HG03060 (cell line): ENCODE measurements around the gene SUMO3.
"Not testable (repeated sequence)": the region's sequence is repeated elsewhere in the genome, so short reads cannot be mapped to it uniquely, and the experiment has no call there.

Source experiments
- ATAC-seq: cut with Tn5 transposase; IDR thresholded peaks from one replicate; pipeline ENCODE4 v1.9.1; 2021; ENCODE audit warnings: low read depth, moderate number of reproducible peaks; ENCODE audit not compliant: unreplicated experiment

SUMO3 gene

DNA sequence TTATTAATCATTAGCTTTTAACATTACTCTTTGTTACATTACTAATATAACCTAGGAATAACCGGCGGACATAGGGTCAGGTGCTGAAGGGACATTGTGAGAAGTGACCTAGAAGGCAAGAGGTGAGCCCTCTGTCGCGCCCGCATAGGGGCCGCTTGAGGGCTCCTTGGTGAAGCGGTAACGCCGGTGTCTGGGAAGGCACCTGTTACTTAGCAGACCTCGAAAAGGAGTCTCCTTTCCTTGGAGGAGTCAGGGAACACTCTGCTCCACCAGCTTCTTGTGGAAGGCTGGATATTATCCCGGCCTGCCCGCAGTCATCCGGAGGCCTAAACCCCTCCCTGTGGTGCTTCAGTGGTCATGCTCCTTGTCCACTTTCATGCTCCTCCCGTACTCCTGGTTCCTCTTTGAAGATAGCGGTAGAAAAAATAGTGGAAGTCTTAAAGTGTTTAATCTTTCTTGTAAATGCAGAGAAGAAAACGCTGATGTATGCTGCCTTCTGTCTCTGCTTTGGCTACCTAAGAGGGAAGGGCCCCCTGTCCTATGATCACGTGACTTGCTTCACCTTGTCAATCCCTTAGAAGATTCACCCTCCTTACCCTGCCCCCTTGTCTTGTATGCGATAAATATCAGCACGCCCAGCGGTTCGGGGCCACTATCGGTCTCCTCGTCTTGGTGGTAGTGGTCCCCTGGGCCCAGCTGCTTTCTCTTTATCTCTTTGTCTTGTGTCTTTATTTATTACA lies 14.8 kb upstream of the SUMO3 start:
- ATAC-seq = not testable (repeated sequence)

DNA sequence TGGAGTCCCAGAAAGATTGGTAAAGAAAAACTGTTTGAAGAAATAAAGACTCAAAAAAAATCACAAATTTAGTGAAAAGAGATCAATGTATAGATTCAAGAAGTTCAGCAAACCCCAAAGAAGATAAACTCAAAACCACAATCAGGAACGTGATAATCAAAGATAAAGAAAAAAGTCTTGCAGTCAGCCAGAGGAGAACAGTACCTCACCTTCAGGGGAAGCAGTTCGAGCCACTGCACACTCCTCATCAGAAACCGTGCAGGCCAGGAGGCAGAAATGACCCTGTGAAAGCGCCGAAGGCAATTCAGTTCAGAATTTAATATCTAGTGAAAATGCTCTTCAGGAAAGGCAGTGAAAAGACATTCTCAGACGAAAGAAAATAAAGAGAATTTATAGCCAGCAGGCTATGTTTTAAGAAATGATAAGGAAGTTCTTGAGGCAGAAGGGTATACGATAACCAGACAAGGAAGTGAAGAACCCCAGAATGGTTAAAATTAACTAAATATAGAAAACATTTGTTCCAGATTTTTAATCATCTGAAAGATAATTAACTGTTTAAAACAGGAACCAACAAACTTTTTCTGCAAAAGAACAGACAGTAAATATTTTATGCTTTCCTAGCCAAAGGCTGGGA lies 13.5 kb upstream of the SUMO3 start:
- no peak for ATAC-seq

DNA sequence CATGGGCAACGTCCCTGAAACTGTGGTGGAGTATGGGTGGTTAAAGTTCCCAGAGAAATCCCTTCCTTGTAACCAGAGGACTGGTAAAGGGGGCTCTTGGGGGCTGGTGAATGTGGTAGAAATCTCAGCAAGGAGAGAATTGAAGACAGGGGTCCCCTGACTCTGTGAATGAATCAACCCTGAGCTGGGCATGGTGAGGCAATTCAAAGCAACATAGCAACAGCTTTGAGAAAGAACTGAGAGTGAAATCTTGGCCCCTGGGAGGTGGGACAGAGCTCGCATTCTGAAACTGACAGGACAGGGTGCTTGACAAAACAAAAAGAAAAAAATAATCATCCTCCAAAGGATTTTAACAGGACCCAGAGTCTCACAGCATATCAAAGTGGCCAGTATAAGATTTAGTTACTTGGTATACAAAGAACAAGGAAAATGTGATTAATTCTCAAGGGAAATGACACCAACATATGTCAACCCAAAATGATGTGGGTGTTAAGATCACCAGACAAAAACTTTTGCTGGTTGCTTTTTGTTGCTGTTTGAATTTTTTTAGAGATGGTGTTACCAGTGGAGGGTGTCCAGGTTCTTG lies 11.7 kb upstream of the SUMO3 start:
- ATAC-seq = no peak

DNA sequence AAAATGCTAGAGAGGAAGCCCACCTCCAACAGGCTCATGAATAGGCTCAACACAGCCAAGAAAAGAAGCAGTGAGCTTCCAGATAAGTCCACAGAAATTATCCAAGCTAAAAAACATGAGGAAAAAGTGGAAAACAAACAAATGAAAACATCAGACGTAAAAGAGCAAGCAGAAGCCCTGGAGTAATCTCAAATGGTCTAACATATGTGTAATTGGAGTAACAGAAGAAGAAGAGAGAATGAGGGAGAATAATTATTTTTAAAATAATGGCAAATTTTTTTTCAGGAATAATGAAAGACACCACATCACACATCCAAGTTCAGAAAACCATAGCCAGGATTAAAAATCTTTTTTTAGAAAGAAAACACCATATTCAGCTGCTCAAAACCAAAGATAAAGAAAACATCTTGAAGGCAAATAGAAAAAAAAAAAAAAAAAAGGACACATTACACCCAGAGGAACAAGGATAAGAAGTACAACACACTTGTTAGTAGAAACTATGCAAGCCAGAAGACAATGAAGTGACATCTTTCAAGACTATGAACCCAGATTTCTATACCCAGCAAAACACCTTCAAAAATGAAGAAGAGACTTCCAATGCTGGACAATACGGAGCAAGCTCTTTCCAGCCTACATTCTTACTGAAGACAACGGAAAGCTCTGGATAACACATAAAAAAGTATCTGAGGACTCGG lies 10.6 kb upstream of the SUMO3 start:
- ATAC-seq = no peak

DNA sequence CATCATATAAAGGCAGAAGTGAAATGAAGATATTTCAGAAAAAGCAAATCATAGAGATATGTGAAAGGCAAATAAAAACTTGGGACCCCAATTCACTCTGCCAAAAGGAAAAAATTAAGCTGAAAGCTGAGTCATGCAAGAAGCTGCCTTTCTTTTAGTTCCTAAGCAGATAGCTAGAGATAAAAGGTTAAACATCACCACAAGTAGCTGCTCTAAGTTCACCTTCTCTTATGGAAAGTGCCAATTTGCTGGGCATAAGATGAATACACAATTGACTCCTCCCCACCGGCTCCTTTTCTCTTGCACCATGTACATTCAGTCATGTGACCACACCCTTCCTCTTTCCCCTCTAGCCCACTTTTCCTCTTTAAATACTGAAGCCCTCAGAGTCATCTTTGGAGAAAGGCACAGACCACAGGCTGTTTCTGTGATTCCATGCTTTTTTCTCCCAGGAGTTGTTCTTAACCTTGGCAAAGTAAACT lies 5.4 kb upstream of the SUMO3 start:
- ATAC-seq = no peak

DNA sequence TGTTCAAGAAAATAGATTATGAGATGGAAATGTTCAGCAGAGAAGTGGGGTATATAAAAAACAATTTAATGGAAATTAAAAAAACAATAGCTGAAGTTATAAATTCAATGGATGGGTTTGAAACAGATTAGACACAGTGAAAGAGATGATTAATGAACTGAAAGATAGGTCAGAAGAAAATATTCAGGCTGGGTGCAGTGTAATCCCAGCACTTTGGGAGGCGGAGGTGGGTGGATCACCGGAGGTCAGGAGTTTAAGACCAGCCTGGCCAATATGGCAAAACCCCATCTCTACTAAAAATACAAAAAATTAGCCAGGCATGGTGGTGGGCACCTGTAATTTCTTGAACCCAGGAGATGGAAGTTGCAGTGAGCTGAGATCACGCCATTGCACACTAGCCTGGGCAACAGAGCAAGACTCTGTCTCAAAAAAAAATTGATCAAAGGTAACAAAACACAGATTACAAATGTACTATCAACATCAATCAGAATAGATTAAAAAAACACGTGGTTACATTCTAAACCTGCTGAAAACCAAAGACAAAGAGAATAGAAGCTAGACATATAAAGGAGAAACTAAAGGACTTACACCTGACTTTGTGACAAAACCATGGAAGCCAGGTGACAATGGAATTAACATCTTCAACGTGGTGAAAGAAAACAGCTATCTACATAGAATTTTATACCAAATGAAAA lies 4.8 kb upstream of the SUMO3 start:
- no peak for ATAC-seq

DNA sequence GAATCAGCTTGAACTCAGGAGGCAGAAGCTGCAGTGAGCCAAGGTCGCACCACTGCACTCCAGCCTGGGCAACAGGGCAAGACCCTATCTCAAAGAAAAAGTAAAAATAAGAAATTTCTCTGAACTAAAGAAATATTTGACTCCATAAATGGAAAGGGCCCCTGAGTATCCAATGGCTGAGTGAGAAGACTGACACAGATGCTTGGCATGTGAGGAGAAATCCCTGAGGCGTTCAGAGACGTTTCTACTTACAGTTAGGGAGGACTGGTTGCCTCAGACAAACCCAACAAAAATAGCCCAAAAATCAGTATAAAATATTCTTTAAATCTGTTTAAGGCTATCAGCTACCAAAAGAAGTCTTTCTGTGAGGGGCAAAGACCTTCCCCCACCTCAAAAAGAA lies 3.0 kb upstream of the SUMO3 start:
- ATAC-seq = no peak

DNA sequence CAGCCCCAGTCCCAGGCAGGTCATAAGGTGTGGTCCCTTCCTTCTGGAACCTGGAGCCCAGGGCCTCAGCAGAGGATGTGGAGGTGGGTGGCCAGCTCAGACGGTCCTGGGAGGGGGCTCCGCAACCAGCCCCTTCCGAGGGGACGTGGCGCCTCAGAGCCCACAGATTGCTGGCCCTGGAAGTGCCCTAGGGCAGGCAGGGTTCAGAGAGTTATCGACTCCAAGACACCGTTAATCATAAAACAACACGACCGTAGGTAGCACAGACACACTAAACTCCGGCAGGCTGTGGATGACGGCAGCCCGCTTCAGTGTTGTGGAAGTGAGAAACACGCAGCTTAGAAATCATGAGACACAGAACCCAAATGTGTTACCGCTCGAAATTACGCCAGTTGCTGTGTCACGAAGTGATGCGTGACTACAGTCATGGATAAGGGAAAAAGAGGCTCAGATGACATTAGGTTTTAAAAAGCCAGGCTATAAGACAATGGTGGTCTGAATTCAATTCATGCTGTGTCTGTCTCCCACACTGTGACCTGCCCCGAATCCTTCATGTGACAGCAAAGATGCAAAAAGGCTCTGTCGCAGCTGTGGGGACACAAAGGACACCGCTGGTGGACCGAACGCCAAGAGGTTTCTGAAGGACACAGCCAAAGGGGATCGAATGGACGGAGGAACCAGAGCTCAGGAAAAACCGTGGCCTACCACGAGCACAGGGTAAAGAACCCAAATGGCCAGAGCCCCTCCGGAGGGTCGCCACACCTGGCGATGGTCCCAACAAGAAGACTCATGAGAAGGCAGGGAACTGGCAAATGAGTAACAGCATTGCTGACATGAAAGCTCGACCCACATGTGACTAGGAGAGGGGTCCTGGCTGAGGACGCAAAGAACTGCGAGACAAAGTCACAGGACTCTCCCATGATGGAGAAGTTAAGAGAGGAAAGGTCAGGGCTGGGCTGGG lies 1.7 kb upstream of the SUMO3 start:
- no peak for ATAC-seq

DNA sequence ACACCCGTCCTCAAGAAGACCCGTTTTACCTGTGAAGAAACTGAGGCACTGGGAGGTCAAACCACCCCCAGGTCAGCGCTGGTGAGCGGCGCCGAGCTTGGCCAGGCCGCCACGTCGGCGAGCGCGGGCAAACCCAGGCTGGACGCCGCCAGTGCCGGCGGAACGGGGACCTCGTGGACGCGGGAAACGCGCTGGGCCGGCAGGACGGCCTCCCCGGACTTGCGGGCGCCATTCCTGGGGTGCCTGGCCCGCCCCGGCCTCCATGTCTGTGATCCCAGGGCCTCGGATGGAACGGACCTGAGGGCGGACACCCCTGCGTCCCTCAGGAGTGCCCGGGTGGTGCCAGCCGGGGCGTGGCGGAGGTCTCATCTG lies 764 bp upstream of the SUMO3 start:
- ATAC-seq = no peak

DNA sequence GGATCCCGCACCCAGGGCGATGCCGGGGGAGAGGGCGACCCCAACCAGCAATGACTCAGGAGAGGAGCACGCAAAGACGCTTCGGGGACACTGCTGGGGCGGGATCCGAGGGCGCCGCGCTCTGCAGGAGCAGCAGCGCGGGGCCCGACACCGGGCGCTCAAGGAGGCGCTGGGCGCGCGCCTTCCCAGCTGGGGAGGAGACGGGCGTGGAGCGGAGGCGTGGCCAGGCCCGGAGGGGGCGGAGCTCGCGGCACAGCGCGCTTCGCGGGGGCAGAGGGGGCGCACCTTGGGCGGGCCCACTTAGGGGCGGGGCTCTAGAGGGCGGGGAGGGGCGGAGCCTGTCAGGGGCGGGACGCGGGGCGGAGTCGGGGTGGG lies 369 bp downstream of the SUMO3 start:
- ATAC-seq = peak; percentile 61

DNA sequence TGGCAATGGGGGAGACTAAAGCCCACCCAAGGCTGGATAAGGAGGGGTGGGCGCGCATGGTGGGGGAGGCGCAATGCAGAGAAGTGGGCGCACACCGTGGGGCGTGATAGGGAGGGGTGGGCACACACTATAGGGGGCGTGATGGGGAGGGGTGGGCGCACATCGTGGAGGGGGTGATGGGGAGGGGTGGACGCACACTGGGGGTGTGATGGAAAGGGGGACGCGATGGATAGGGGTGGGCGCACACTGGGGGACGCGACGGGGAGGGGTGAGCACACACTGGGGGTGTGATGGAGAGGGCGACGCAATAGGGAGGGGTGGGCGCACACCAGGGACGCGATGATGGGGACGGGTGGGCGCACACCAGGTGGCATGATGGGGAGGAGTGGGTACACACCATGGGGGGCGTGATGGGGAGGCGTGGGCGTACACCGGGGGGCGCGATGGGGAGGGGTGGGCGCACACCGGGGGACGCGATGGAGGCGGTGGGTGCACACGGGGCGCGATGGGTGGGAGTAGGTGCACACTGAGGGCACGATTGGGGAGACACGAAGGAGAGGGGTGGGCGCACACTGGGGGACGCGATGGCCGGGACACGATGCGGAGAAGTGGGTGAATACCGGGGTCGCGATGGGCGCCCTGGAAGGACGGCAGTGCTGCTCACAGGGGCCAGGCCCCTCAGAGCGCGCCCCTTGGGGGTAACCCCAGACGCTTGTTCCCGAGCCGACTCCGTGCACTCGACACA lies 929 bp downstream of the SUMO3 start:
- ATAC-seq = no peak

DNA sequence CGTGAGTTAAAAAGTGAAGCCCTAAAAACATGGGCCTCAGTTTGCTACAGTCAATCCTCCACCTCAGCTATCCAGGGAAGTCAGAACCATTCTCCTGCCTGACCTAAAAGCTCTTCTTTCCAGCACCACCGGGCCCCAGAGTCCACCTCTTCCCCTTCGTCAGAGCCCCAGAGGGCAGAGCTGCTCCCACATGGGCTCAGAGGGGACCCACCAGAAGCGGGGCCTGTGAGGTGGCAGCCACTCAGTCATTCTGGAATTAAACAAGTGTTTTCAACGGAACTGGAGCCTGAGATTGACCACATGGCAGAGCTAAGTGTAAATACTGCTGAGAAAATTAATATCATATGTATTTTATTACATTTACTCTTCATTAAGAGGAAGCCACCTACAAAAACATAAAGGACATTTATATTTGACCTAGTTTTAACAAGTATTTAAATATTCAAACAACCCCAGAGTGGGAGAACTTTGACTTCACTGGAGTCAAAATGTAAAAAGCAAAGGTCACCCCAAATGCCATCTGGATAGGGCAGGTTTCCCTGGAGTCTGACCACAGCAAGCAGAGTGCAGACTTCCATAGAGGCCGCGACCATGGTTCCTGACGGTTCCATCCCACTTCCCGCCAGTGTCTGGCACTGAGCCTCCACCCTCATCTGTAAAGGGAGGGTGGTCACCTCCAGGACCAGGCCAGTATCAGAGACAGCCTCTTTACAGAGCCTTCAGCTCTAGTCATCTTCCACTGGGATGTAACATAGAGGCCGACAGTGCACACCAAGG lies 1.8 kb downstream of the SUMO3 start:
- no peak for ATAC-seq

DNA sequence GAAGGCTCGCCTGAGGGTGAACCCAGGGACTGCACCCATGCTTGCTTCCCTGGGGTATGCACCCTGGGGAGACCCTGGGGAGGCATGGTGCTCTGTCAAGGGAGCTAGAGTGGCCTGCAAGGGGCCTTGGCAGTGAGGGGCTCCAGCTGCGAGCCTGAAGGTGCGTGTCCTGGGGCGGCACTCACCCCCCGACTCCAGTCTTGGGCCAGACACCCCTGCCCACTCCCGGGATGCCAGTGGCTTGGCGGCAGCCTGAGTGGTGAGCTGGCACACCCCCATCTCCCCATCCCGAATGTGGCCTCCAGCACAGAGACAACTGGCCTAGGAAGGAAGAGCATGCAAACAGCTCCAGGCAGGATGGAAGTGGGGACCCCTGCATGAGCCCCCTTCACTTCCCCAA lies 2.6 kb downstream of the SUMO3 start:
- ATAC-seq = no peak

DNA sequence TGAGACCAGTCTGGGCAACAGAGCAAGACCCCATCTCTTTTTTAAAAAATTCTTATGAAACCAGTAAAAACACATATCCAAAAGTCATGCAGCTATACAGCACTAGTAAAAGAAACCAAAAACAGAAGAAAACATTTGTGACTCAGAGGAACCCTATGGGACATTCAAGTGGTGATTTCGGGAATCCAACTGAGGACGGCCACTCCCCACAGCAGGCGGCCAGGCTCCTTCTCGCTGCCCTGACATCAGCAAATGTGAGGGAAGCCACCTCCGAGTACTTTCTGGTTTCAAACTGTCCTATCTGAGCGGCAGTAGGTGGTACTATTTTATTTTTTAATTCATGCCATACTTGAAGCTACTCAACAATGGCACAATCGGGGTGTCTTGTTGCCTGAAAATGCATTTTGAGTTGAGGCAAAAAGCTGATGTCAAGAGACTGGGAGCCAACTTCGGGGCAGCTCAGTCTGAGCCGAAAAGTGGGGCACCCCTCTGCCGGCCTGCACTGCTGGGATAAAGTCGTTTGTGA lies 3.3 kb downstream of the SUMO3 start:
- no peak for ATAC-seq

DNA sequence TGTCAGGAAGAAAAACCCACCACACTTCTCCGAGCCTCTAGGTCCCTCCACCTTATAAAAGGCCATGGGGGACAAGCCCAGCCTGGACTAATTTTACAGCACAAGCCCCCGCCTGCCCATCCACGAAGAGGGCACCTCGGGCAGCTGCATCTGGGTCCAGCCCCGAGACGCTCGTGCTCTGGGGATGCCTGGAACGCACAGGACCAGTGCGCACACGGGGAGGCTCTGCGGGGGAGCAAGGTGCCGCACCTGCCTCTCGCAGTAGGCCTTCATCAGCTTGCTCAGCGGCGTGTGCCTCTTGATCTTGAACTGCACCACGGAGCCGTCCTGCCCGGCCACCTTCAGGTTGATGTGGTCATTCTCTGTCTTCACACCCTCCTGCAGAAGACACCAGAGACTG lies 4.1 kb downstream of the SUMO3 start:
- no peak for ATAC-seq

DNA sequence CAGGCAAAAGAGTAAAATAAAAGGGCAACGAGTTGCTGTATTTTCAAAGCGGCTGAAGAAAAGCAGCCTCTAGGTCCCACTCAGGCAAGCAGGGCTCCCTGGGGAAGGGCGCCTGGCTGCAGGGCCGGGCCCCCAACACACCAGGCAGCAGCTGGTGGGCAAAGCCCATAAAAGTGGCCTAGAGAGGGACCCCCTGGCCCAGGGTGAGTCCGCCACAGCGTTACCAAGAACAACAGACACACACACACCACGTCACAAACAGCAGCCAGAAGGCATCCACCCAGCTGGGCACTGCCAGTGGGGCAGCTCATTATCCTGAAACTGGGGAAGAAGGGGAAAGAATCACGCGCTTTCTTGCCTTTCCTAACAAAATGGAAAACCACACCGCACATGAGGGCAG lies 4.7 kb downstream of the SUMO3 start:
- ATAC-seq = no peak

DNA sequence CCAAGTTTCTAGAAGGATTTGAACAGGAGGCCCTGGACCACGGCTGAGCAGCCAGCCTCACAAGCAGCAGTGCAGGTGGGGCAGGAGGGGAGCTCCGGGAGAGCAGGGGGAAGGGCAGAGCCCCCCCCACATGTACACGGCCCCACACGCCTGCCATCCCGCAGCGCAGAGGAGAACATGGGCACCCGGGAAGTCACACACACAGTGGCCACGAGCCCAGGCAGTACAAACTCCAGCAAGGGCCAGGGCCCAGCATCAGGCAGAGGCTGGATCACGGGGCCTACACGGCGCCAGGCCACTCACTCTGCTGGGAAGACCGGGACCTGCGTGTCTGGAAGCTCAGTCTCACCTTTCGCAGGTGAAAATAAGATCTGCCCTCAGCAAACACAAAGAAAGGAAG lies 5.2 kb downstream of the SUMO3 start:
- no peak for ATAC-seq

DNA sequence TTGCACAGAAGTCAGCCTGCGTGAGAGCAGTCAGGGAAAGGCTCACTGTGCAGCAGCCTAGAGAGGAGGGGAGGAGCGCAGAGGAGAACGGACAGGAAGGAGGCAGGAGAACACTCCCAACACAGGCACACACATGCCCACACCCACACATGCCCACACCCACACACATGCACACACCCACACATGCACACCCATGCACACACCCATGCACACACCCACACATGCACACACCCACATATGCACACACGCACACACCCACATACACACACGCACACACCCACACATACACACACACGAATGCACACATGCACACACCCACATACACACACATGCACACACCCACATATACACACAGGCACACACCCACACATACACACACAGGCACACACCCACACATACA lies 7.1 kb downstream of the SUMO3 start:
- no peak for ATAC-seq
